KBM-7 (cell line): Measurements from ENCODE around the gene MYO15B.
A peak's percentile ranks its signal among the peaks of the same experiment; 100 is the strongest.

Experiments
- DNase-seq: peaks from one replicate; pipeline ENCODE4 v3.0.0-alpha.2; 2015
- in situ Hi-C: fragments of 300-500 bp; cut with MboI; formaldehyde crosslinking; loops from 2 replicates; pipeline ENCODE4 v1.14.3; 2020; ENCODE audit warnings: low sequenced_read_pairs, low pct_unique_long_range_greater_than_20kb, mixed read lengths

The MYO15B gene

GRCh38 chr17:75645889-75646637, 58.5 kb downstream of the MYO15B start:
- in situ Hi-C loops: no loop called here
- DNase-seq: peak; percentile 59

DNA sequence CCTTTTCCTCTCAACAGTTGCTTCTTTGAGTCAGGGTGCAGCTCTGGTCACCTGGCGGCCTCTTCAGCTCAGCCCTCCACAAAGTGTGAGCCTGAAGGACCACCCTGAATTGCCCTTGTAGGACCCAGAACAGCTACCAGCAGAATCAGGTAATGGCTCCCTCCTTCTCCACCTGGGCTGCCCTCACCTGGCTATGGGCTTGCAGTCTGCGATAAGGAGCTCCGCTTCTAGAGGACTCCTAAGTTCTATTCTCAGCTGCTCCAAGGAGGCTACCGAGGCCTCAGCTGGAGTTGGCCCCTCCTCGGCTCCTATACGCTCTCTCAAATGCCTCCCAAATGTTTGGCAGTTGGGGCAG, 59.0 kb downstream of the MYO15B start:
- DNase-seq: no peak

GRCh38 chr17:75647061-75647460, 59.5 kb downstream of the MYO15B start:
- DNase-seq: no peak
- in situ Hi-C loops: no loop called here

More for the DNA sequence above, 59.0 kb downstream of the MYO15B start:
- in situ Hi-C loops: no loop called here

DNA sequence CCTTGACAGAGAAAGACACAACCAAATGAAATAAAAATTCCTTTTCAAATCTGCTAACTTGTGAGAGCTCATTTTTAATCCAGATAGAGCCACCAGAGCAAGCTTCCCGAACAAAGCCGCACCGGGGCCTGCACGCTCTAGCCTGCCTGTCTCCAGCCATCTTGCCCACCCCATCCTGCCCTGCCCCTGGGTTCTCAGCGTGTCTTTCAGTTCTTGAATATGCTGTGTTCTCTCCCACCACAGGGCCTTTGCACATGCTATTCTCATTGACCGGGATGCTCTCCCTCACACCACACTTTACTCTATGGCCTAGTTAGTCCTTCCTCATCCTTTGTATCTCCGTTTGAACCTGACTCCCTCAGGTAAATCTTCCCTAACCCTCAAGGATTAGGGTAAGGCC, 60.3 kb downstream of the MYO15B start:
- in situ Hi-C loops: no loop called here
- DNase-seq: no peak

- DNase-seq: no peak
- in situ Hi-C loops: no loop called here
These were observed 62.1 kb downstream of the MYO15B start for GRCh38 chr17:75649687-75650086.

GRCh38 chr17:75650874-75651273, 63.3 kb downstream of the MYO15B start:
- DNase-seq: no peak
- in situ Hi-C loops: no loop called here

- DNase-seq: no peak
- in situ Hi-C loops: no loop called here
These were observed 64.7 kb downstream of the MYO15B start for GRCh38 chr17:75652341-75652740.

- in situ Hi-C loops: no loop called here
- peak; percentile 64 for DNase-seq
These were observed 65.4 kb downstream of the MYO15B start for GRCh38 chr17:75652934-75653549.

- in situ Hi-C loops: no loop called here
- no peak for DNase-seq
These were observed 66.6 kb downstream of the MYO15B start for GRCh38 chr17:75654176-75654575.

- in situ Hi-C loops: no loop called here
These were observed 70.6 kb downstream of the MYO15B start for GRCh38 chr17:75658237-75658636.

DNA sequence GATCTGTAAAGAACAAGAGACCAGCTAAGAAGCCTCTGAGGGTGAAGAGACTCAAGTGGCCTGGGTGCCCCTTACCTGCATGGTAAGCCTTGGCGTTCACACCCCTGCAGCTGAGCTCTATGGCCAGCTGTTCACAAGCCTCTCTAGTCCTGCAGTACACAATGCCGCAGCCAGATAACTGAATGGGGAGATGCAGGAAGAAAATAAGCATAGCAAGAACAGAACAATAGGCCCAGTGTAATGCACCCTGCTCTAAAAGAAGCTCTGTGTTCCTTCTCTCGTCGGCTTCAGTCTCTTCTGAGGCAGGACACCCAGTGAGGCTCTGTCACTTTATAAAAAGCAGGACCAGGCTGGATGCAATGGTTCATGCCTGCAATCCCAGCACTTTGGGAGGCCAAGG, 73.9 kb downstream of the MYO15B start:
- no peak for DNase-seq
- in situ Hi-C loops: no loop called here

More at GRCh38 chr17:75658237-75658636, 70.6 kb downstream of the MYO15B start:
- no peak for DNase-seq

GRCh38 chr17:75662511-75662910, 74.9 kb downstream of the MYO15B start:
- in situ Hi-C loops: no loop called here
- no peak for DNase-seq

GRCh38 chr17:75664099-75664549, 76.5 kb downstream of the MYO15B start:
- in situ Hi-C loops: no loop called here
- DNase-seq: peak; percentile 19

GRCh38 chr17:75665981-75666380, 78.4 kb downstream of the MYO15B start:
- no peak for DNase-seq
- in situ Hi-C loops: no loop called here

DNA sequence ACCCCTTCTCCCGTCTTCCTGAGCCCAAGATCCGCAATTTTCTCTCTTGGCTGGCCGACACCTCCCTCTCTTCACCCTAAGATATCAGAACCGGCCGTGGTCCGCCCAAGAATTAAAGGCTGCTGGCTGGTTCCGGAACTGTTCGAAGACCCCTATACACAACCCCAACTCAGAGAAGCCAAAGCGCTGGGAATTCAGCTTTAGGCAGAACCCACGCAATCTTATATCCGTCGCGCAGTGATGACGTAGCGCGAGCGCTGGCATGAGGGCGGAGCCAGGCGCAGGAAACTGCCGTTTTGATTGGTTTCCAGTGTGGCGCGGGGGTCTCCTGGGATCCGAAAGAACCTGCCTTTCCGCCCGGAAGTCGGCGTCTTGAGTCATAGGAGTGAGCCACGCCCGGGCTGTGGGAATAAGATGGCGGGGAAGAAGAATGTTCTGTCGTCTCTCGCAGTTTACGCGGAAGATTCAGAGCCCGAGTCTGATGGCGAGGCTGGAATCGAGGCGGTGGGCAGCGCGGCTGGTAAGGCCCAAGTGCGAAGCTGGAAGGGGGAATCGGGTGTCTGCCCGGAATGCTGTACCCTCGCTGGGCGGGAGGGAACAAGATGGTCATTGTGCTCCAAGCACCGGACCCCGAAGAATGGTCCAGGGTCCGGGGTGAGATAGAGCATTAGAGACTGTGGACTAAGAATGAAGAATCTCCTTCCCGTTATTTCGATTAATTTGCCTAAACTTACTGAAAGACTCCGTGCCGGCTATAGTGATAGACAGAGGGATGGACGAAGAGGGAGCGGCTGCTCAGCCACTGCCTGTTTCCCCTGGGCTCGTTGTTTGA, 79.6 kb downstream of the MYO15B start, which contains the start of the genes RECQL5 and SAP30BP:
Gene RECQL5, minus strand, starts transcription at position 196 of the 832 bp plus-strand sequence. CDS start 597 bp downstream, outside the sequence.
Gene SAP30BP, plus strand, starts transcription at position 380 of the 832 bp plus-strand sequence. Its CDS starts 35 bp downstream, at position 415.
- in situ Hi-C loops: no loop called here
- DNase-seq: peak; percentile 98

GRCh38 chr17:75667825-75668224, 80.2 kb downstream of the MYO15B start:
- DNase-seq: no peak
- in situ Hi-C loops: no loop called here

GRCh38 chr17:75668489-75668888, 80.9 kb downstream of the MYO15B start:
- in situ Hi-C loops: no loop called here
- DNase-seq: no peak

DNA sequence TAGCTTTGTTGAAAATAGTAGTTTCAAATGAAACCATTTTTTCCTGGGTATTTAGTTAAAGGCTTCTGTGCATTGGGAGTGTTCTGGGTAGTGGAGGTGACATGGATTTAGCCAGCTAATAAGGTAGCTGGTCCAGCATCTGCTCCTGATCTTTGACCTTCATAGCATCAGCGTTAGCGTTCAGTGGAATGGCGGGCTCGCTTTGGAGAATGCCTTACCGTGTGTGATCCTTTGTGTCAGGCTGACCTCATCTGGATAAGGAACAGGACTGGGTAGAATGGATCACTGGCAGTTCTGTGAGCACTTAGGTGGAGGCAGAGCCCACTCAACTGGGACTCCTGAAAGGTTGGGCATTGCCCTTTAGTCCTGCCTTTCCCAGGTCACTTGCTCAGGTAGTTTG, 83.3 kb downstream of the MYO15B start:
- in situ Hi-C loops: no loop called here
- no peak for DNase-seq

- in situ Hi-C loops: no loop called here
- no peak for DNase-seq
These were observed 84.4 kb downstream of the MYO15B start for GRCh38 chr17:75672011-75672410.

GRCh38 chr17:75673487-75673886, 85.9 kb downstream of the MYO15B start:
- in situ Hi-C loops: no loop called here

More at GRCh38 chr17:75673487-75673886, 85.9 kb downstream of the MYO15B start:
- no peak for DNase-seq
